Muscle layer of duodenum (tissue), 2 donors: ENCODE measurements around the gene F2.

Experiments used
- H3K27ac ChIP-seq: one replicate; pipeline ENCODE4 v1.7.0; 2013; ENCODE audit warnings: mild to moderate bottlenecking, low read length
- H3K27me3 ChIP-seq: one replicate; pipeline ENCODE4 v1.7.0; 2013; ENCODE audit warnings: low read depth, mild to moderate bottlenecking, control low read depth, low read length
- H3K36me3 ChIP-seq, 2 donors: one replicate each; pipeline ENCODE4 v1.7.0; 2013; ENCODE audit warnings: low read length in 2 of 2, control low read depth in 1 of 2, mild to moderate bottlenecking in 1 of 2; ENCODE audit not compliant: insufficient read depth in 2 of 2, control insufficient read depth in 1 of 2
- H3K4me1 ChIP-seq, 2 donors: one replicate each; pipeline ENCODE4 v1.7.0; 2013; ENCODE audit warnings: low read length in 2 of 2, mild to moderate bottlenecking in 2 of 2, control low read depth in 1 of 2, moderate library complexity in 1 of 2; ENCODE audit not compliant: insufficient read depth in 2 of 2, control insufficient read depth in 1 of 2
- H3K4me3 ChIP-seq, 2 donors: one replicate each; pipeline ENCODE4 v1.7.0; 2013; ENCODE audit warnings: low read length in 2 of 2, low read depth in 1 of 2, mild to moderate bottlenecking in 1 of 2
- H3K9me3 ChIP-seq, 2 donors: one replicate each; pipeline ENCODE4 v1.7.0; 2013; ENCODE audit warnings: low read length in 2 of 2, control low read depth in 1 of 2, mild to moderate bottlenecking in 1 of 2; ENCODE audit not compliant: control insufficient read depth in 1 of 2
- donor health status: healthy.

F2 gene

GRCh38 chr11:46677169-46677568 lies 41.8 kb upstream of the F2 start:
- Histone ChIP-seq H3K36me3 (peaks cover 35 to 73% of the 10 kb centered on the region in 2 donors), H3K27me3 (no peaks in the 10 kb centered on the region), H3K9me3 (no peaks in the 10 kb centered on the region), H3K4me3 (no peak overlapping the region), H3K27ac (no peak overlapping the region), H3K4me1 (peaks cover 17 to 30% of the 10 kb centered on the region in 2 donors)

- no peak overlapping the region for H3K27ac ChIP-seq
- no peaks in the 10 kb centered on the region for H3K27me3 ChIP-seq
- H3K4me1 ChIP-seq = peaks cover 17 to 31% of the 10 kb centered on the region in 2 donors
- H3K9me3 ChIP-seq = no peaks in the 10 kb centered on the region
- H3K36me3 ChIP-seq = peaks cover 31 to 65% of the 10 kb centered on the region in 2 donors
- no peak overlapping the region for H3K4me3 ChIP-seq
Measured at GRCh38 chr11:46677991-46678740, 40.8 kb upstream of the F2 start.

DNA sequence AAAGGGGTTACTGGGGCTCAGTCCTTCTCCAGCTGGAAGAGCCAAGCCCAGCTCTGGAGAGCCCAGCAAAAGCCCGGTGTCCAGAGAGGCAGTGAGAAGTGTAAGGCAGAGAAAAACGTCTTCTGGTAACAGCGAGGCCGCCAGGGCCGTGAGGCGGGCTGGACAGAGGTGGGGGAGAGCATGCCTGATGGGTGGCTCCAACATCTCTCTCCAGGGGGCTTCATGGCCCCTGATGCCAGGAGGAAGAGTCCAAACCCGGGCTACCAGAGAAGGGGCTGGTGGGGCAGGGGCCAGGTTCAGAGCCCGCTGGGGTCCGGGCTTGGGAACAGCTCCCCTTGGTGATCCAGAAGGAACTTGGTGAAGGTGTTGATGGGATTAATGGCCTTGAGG lies 40.3 kb upstream of the F2 start:
- Histone ChIP-seq H3K9me3 (no peaks in the 10 kb centered on the region), H3K4me3 (no peak overlapping the region), H3K4me1 (peaks cover 17 to 34% of the 10 kb centered on the region in 2 donors), H3K27ac (no peak overlapping the region), H3K27me3 (no peaks in the 10 kb centered on the region), H3K36me3 (peaks cover 30 to 60% of the 10 kb centered on the region in 2 donors)

DNA sequence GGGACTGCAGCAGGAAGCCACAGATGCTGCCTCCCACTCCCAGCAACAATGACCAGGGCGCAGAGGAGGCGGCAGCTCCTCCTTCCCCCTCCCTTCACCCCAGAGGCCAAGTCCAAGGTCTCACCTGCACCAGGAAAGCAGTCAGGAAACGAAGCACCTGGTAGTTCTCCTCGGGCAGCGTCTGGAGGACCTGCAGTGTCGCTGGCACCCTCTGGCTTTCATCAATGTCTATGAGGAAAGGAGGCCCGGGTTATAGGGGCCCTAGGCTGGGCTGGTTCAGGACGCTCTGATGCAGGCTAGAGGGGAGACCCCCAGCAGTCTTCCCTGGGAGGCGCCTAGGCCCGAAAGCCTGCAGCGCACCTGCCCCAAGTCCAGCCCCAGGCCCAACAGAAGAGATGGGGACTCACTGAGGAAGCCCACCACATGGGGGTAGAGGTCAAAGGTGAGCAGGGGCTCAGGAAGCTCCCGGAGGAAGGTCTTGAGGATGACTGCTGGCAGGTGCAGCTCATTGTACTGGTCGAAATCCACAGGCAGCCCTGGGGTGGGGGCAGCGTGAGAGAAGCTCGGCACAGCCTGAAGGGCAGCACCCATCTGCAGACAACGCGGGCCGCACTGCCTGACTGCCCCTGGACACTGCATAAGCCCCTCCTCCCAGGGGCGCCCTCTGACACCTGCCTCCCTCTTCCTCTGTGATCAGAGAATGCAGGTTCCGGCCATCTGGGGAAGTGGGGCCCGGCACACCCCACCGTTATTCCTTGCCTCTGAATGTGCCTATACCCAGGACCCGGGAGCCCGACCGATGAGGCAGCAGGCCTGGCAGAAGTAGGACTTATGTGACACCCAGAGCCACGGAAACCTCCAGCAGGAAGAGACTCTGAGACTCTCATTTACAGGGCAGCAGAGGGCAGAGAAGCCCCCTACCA lies 39.5 kb upstream of the F2 start:
- Histone ChIP-seq H3K4me3 (no peak overlapping the region), H3K27ac (no peak overlapping the region), H3K4me1 (peaks cover 15 to 31% of the 10 kb centered on the region in 2 donors), H3K36me3 (peaks cover 30 to 56% of the 10 kb centered on the region in 2 donors), H3K9me3 (no peaks in the 10 kb centered on the region), H3K27me3 (no peaks in the 10 kb centered on the region)

DNA sequence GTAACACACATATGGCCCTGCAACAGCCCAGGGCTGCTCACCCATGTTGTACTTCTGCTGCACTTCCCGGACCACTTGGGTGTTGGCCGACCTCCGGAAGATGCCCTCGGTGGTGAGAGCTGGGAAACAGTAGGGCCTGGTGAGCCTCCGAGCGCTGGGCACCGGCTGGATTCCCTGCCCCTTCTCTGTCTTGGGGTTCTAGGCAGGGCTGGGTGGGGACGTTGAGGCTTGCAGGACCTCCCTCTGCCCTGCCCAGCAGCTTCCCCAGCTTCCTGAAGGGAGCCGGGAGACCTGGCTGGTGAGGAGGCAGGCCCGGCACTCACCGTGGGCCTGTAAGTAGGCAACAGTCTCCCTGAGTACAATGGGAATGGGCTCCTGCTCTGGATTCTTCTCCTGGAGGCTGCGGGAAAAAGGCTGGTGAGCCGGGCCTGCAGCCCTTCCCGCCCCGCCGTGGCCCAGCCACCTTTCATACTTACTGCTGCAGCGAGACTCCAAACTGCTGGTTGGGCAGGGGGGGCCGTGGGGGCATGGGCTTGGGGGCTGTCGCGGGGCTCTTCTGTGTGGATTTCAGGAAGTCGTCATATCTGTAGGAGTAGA lies 38.8 kb upstream of the F2 start:
- Histone ChIP-seq H3K27ac (no peak overlapping the region), H3K4me1 (peaks cover 8 to 24% of the 10 kb centered on the region in 2 donors), H3K9me3 (no peaks in the 10 kb centered on the region), H3K36me3 (peaks cover 30 to 56% of the 10 kb centered on the region in 2 donors), H3K4me3 (no peak overlapping the region), H3K27me3 (no peaks in the 10 kb centered on the region)

DNA sequence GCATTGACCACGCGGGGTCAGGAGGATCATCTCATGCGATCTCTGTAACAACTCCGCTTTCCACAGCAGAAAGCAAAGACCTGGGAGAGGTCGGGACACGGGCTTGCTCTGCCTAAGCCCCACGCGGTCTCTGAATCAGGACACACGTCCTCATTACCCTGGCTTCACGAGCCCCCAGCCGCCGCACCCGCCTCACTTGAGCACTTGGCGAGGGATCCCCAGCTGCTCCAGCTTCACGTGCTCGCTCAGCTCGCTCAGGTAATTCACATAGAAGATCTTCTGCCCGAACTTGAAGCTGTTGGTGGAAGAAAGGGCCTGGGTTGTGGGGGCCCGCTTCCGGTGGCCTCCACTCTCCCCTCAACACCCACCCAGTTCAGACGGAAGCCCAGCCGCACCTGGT lies 38.2 kb upstream of the F2 start:
- Histone ChIP-seq H3K36me3 (peaks cover 30 to 56% of the 10 kb centered on the region in 2 donors), H3K27ac (no peak overlapping the region), H3K9me3 (no peaks in the 10 kb centered on the region), H3K27me3 (no peaks in the 10 kb centered on the region), H3K4me1 (peaks cover 2 to 18% of the 10 kb centered on the region in 2 donors), H3K4me3 (no peak overlapping the region)

- Histone ChIP-seq H3K27me3 (no peaks in the 10 kb centered on the region), H3K36me3 (peaks cover 30 to 57% of the 10 kb centered on the region in 2 donors), H3K4me3 (no peak overlapping the region), H3K27ac (no peak overlapping the region), H3K4me1 (peaks cover 0 to 11% of the 10 kb centered on the region in 2 donors), H3K9me3 (no peaks in the 10 kb centered on the region)
Measured at GRCh38 chr11:46681814-46682213, 37.2 kb upstream of the F2 start.

GRCh38 chr11:46682773-46683752 lies 36.0 kb upstream of the F2 start:
- peaks cover 35 to 59% of the 10 kb centered on the region in 2 donors for H3K36me3 ChIP-seq
- H3K27ac ChIP-seq = no peak overlapping the region
- no peaks in the 10 kb centered on the region for H3K9me3 ChIP-seq
- H3K4me1 ChIP-seq = peaks cover 0 to 11% of the 10 kb centered on the region in 2 donors
- H3K27me3 ChIP-seq = no peaks in the 10 kb centered on the region
- H3K4me3 ChIP-seq = no peak overlapping the region

DNA sequence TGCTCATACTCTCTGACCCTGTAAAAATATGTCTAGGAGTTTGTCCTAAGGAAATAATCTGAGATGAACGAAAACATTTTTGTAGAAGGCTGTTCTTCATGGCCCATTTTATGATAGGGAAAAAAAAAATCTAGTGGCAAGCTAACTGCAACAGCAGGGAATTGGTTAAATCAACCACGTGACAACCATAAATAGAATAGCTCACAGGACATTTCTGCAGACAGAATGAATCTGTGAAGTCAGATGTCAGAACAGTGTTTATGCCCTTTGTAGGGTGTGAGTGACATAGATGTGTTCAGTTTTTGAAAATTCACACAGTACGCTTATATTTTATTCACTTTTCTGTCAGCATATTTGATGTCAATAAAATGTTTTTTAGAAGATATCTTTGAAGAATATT lies 34.6 kb upstream of the F2 start:
- Histone ChIP-seq H3K27me3 (no peaks in the 10 kb centered on the region), H3K4me3 (no peak overlapping the region), H3K4me1 (peaks cover 0 to 17% of the 10 kb centered on the region in 2 donors), H3K36me3 (peaks cover 31 to 55% of the 10 kb centered on the region in 2 donors), H3K27ac (no peak overlapping the region), H3K9me3 (no peaks in the 10 kb centered on the region)

GRCh38 chr11:46686886-46687795 lies 31.9 kb upstream of the F2 start:
- Histone ChIP-seq H3K36me3 (peaks cover 32 to 34% of the 10 kb centered on the region in 2 donors), H3K27ac (peak overlapping the region; percentile 67), H3K4me1 (peaks cover 0 to 17% of the 10 kb centered on the region in 2 donors), H3K4me3 (no peak overlapping the region), H3K9me3 (no peaks in the 10 kb centered on the region), H3K27me3 (no peaks in the 10 kb centered on the region)
